BJ (cell line): ENCODE measurements around the gene PRKCD. TPM values are rescaled to one million over a fixed set of nuclear protein-coding genes. Genes with fewer than 3 reads are reported as not detected.

Experiments
- CTCF ChIA-PET: fragments of 350-600 bp; formaldehyde crosslinking; extraction: SDS; loops from one replicate; lab custom pipeline; 2021; ENCODE audit warnings: antibody characterized with exemption, inconsistent platforms; lab: Yijun Ruan, JAX
- POLR2A ChIA-PET: fragments of 300-600 bp; sonication (Branson Sonifier 250); formaldehyde crosslinking; extraction: SDS; loops from one replicate; lab custom pipeline; 2021; ENCODE audit warnings: antibody characterized with exemption; lab: Charles Lee
- DNase-seq: peaks from one replicate; pipeline ENCODE4 v3.0.0-alpha.2; 2011; ENCODE audit warnings: low read depth
- H3K27me3 ChIP-seq: 2 replicates; pipeline ENCODE4 v1.6.0; 2011; ENCODE audit warnings: low read length; ENCODE audit not compliant: control insufficient read depth, insufficient read depth
- H3K36me3 ChIP-seq: 2 replicates; pipeline ENCODE4 v1.5.1; 2011; ENCODE audit warnings: low read length; ENCODE audit not compliant: control insufficient read depth, insufficient read depth
- H3K4me3 ChIP-seq: 2 replicates; pipeline ENCODE4 v1.5.1; 2011; ENCODE audit warnings: low read depth, mild to moderate bottlenecking, control low read depth, low read length
- polyA plus RNA-seq: library from polyadenylated mRNA; depleted of rRNA; stranded (reverse); fragments of >200 nt; gene quantifications from 2 replicates; pipeline ENCODE4 v1.2.3, GENCODE V29; 2011
- TF ChIP-seq, protein P1 (sequence below): IDR thresholded peaks from 2 replicates; pipeline ENCODE4 v1.5.1; 2011; ENCODE audit warnings: low read depth, mild to moderate bottlenecking, control low read depth, inconsistent platforms, low read length, moderate library complexity; ENCODE audit not compliant: insufficient read depth

PRKCD gene
- polyA plus RNA-seq, 1 experiment: 33.5 TPM

DNA sequence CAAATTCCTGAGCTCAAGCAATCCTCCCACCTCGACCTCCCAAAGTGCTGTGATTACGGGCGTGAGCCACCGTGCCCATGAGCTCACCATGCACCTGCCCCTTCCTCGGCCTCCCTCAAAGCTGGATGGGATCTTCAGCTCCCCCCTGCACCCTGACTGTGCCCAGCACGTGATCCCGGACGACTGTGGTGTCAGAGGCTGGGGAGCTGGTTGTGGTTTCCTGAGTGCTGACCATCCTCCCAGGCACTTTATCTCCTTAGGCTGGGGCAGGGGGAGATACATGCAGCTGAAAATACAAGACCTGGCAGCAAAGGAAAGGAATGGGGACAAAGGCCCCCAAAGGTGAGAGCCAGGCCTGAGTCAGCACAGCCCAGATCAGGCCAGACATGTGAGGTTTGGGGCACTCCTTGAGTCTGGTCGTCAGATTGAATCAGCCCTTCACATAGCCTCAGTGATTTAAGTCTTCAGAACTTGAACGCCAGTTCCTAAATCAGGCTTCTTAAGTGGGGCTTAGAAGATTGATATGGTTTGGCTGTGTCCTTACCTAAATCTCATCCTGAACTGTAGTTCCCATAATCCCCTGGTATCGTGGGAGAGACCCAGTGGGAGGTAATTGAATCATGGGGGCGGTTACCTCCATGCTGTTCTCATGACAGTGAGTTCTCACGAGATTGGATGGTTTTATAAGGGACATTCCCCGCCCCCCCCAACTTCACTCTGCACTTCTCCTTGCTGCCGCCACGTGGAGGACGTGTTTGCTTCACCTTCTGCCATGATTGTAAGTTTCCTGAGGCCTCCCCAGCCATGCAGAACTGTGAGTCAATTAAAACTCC, 35.8 kb downstream of the PRKCD start:
- no peaks in the 10 kb centered on the region for H3K27me3 ChIP-seq
- no peak overlapping the region for H3K4me3 ChIP-seq
- TF ChIP-seq, protein P1, sequence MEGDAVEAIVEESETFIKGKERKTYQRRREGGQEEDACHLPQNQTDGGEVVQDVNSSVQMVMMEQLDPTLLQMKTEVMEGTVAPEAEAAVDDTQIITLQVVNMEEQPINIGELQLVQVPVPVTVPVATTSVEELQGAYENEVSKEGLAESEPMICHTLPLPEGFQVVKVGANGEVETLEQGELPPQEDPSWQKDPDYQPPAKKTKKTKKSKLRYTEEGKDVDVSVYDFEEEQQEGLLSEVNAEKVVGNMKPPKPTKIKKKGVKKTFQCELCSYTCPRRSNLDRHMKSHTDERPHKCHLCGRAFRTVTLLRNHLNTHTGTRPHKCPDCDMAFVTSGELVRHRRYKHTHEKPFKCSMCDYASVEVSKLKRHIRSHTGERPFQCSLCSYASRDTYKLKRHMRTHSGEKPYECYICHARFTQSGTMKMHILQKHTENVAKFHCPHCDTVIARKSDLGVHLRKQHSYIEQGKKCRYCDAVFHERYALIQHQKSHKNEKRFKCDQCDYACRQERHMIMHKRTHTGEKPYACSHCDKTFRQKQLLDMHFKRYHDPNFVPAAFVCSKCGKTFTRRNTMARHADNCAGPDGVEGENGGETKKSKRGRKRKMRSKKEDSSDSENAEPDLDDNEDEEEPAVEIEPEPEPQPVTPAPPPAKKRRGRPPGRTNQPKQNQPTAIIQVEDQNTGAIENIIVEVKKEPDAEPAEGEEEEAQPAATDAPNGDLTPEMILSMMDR: peak; percentile 8; the same call in 1 of the 2 replicates
- CTCF ChIA-PET: interaction anchor here (0.6 to 12.6 kb wide), 36 partner anchors 8 to 147 kb away, joined by 3 to 206 read pairs (median 5); partner anchors contain the start of gene PRKCD
- H3K36me3 ChIP-seq: peaks cover 4% of the 10 kb centered on the region
- POLR2A ChIA-PET: no interaction called here
- DNase-seq: peak; percentile 7

DNA sequence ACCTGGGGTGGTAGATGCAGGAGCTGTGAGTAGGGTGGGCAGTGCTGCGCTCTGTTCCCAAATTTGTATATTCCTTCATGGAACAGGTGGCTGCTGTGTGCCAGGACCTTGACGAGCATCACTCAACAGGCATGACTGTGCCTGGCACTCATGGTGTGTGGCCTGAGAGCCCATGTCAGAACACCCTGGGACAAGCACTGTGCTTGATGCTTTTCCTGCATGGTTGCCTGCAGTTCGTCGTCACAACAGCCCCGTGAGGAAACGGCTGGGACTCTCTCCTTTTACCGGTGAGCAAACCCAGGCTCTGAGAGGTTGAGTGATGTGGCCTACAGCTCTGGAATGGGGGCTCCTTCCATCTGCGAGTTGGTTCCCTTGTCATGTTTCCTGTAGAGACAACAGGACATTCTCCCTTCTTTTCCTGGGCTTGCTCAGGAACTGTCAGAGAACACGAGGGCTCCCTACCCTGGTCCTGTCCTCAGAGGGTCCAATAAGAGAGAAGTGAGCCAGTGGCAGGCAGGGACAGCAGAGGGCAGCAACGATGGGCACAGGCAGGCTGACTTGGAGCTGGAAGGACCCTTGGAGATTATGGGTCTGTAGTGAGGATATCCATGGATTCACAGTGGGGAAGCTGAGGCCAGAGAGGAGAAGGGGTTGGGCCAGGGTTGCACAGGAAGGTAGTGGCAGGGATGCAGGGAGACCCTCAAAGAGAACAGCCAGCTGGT, 37.4 kb downstream of the PRKCD start:
- no peak overlapping the region for H3K4me3 ChIP-seq
- H3K27me3 ChIP-seq: no peaks in the 10 kb centered on the region
- TF ChIP-seq, protein P1: peak; percentile 13; the same call in 1 of the 2 replicates
- POLR2A ChIA-PET: no interaction called here
- CTCF ChIA-PET: interaction anchor here (0.9 to 12.6 kb wide), 5 partner anchors 10 to 84 kb away, joined by 3 to 206 read pairs (median 3); no protein-coding TSS in a partner anchor
- DNase-seq: no peak
- no peaks in the 10 kb centered on the region; the same call in 1 of the 2 replicates for H3K36me3 ChIP-seq

DNA sequence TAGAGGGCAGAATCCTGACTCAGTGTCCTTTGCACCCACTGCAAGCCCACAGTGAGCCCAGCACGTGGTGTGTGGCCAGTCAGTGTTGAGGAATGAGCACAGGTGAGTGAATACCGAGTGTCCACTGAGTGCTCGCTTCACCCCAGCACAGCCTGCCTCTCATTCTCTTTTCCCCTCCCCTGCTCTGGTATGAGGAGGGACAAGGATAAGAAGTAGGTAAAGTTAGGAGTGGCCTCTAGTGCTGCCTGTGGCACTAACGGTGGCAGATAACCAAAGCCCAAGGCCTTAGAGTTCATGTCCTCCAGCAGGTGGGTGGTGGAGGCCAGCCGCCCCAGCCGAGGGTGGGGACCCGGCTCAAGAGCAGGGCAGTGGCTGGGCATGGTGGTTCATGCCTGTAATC, 38.0 kb downstream of the PRKCD start:
- TF ChIP-seq, protein P1: no peak
- ChIA-PET CTCF (interaction anchor here (1.2 to 12.6 kb wide), 4 partner anchors 57 to 85 kb away, joined by 3 to 206 read pairs (median 28); no protein-coding TSS in a partner anchor), POLR2A (no interaction called here)
- H3K4me3 ChIP-seq: no peak overlapping the region
- DNase-seq: no peak
- no peaks in the 10 kb centered on the region for H3K27me3 ChIP-seq
- H3K36me3 ChIP-seq: no peaks in the 10 kb centered on the region; the same call in 1 of the 2 replicates

DNA sequence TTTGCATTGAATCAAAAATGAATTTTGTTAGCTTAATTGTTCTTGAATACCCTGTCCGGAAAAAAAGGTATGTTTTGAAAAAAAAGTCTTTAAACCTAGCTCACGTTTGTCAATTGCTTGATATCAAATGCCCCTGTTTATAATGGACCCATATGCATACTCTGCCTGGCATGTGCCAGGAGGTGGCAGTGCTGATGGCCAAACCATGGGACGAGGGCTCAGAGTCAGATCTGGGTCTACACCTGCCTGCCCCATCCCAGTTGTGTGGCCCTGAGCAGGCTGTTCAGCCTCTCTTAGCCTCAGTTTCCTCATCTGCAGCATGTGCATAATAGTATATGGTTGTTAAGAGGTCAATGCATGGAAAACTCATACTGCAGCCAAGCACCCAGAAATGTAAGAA, 38.8 kb downstream of the PRKCD start:
- POLR2A ChIA-PET: no interaction called here
- CTCF ChIA-PET: interaction anchor here (12.6 kb wide), 1 partner anchor 66 kb away, joined by 206 read pairs; no protein-coding TSS in a partner anchor
- Histone ChIP-seq H3K4me3 (no peak overlapping the region), H3K27me3 (no peaks in the 10 kb centered on the region), H3K36me3 (no peaks in the 10 kb centered on the region)
- TF ChIP-seq, protein P1: peak; percentile 7; the same call in 1 of the 2 replicates
- no peak for DNase-seq
